ENCODE results near the gene CASP9.

- TF ChIP-seq CREB1 (CRISPR knock-in tag; IDR thresholded peaks at IDR 0.05; ENCODE audit: low read depth) (no peak), ZNF114 (CRISPR knock-in tag; IDR thresholded peaks at IDR 0.05) (no peak), EZH2 (IDR thresholded peaks at IDR 0.05; ENCODE audit: low read depth, unreplicated experiment) (no peak), CTCF (conservative IDR thresholded peaks at IDR 0.05; ENCODE audit: low read depth in 2 of 2) (no peak), REST (IDR thresholded peaks at IDR 0.05; ENCODE audit: unreplicated experiment) (no peak), POLR2AphosphoS5 (IDR thresholded peaks at IDR 0.05; ENCODE audit: low read depth) (no peak)
These were observed 22.6 kb upstream of the CASP9 start for GRCh38 chr1:15546641-15547040.
